ENCODE data around the gene CHI3L1.

The CHI3L1 gene

DNA sequence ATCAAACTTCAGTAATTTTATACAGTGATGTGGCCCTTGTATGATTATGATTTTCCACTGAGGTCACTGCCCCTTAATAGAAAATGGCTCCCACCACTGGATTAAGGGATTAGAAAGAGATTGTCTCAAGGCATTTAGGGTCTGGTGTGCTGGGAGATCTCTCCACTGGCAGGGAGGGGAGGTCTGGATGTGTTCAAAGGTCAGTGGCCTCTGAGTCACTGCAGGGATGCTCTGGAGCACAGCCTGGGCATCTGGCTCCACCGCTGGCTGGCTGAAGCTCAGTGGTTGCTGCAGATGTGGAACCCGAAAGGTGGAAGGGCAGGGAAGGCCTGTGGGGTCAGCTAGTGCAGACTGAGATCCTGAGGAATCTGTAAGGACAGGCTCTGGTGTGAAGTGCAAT, 18.3 kb upstream of the CHI3L1 start:
- DNase-seq (ENCODE audit: low spot score) = no peak

DNA sequence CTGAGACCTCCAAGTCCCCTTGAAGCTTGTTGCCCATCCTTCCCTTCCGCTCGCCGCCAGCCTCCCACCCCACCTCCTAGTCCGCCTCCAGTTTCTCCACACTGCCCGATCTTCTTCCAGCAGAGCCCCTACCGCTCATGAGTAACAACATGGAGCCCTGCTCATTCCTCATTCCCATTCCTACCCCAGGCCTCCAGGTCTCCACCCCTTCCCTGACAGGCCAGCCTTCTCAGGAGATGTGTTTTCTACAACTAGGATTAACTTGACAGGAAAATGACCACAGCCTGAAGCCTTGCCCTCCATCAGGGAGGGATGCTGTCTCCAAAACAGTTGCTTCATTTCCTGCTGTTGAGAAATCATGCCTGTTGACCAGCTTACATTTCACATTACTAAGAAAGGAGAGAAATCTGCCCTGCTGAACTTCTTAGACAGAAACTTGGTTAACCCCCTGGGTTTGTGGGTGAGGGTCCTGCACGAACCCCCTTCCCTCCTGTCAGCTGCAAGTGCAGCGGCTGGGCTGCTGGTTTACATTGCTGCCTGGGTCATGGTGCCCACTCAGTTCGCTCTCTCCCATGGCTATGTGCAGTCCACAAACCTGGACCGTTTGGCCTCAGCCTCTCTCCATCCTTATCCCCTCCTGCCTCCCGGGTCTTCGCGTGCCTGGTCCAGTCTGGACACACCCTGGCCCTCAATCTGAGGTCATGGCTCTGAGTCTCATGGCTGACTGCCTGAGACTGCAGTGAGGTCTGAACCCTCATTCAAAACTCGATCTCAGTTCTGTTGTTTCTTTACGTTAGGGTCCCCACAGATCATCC, 16.1 kb upstream of the CHI3L1 start:
- DNase-seq (ENCODE audit: low spot score) = peak; percentile 68

DNA sequence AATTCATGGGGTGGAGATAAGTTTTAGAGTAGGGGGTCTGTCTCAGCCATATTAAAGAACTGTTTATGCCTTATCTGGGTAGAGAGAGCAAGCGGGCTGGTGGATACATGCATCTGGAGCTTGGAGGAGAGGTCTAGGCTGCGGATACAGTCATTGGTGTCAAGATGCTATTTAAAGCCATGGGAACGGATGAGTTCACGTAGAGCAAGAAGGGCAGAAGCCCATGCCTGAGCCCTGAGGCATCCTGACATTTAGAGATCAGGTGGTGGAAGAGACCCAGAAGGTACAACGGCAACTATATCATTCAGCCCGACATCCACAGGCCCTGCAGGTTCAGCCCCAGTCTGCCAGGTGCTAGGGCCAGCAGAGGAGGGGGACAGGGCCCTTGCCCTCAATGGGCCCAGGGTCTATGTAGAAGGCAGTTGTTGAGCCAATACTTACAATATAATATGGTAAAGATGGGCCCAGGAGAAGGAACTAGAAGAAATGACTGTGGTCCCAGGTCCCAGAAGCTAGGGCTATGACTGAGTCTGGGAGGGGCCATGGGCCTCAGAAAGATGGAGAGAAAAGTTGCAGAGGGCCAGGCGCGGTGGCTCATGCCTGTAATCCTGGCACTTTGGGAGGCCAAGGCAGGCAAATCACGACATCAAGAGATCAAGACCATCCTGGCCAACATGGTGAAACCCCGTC, 15.2 kb upstream of the CHI3L1 start:
- no peak for DNase-seq (ENCODE audit: low spot score)

DNA sequence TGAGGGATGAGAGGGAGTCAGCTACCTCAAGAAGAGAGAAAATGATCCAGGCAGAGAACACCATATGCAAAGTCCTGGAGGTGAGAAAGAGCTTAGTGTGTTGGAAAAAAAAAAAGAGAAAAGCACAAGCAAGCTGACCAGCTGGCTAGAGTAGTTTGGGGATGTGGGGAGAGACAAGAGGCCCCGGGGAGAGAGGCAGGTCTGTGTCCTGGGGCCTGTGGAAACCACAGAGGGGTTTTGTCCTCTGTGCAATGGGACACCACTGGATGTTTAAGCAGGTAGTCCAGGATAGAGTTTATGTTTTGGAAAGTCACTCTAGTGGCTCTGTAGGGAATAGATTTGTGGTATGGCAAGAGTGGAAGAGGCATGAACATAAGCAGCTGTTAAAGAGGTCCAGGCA, 14.4 kb upstream of the CHI3L1 start:
- no peak for DNase-seq (ENCODE audit: low spot score)

DNA sequence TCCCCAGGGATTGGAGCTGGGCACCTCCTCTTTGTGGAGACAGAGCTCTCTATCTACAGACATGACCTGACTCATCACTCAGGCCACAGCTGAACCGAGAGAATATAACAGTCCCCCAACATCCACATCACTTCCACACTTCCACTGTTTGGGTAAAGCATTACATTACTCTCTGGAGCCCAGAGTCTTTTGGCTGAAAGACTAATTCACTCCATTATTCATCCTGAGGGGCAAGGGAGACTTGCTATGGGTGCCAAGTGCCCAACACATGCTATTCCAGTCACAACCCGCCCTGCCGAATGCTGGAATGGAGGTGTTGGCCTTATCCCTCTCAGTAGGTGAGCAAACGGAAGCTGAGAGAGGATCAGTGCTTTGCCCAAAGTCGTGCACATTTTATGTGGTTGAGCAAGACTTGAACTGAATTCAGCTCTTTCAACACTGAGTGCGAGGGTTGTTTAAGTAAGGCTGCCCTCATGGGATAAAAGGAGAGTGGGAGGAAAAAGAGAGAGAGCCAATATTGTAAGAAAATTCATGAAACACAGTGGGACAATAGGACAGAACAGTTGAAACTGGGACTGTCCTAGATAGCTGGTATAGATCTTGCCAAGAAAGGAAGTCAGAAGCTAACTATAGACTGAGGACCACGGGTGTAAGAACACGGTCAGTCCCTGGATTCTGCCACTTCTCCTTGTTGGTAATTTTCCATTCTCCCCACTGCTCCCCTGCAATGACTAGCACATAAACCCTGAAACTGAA, 13.5 kb upstream of the CHI3L1 start:
- DNase-seq (ENCODE audit: low spot score) = peak; percentile 43

DNA sequence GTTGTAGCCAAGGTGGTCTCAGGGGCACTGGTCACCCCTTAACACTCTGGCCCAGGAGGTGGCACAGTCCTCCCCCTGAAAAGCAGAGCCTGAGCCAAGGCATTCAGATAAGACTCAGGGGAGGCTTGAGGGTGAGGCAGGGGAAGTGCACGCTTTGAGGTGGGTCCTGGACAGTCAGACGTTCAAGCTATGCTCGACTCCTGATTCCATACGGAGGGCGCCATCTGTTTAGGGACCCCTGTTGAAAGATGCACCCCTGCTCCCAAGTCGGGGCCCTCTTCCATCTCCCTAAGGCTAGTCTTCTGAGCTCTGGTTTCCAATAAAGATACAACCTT, 12.9 kb upstream of the CHI3L1 start:
- DNase-seq (ENCODE audit: low spot score) = no peak

- DNase-seq (ENCODE audit: low spot score) = no peak
Measured at GRCh38 chr1:203199002-203199401, 12.5 kb upstream of the CHI3L1 start.

GRCh38 chr1:203197625-203198024, 11.1 kb upstream of the CHI3L1 start:
- peak; percentile 71 for DNase-seq (ENCODE audit: low spot score)

- DNase-seq (ENCODE audit: low spot score) = no peak
Measured at GRCh38 chr1:203196371-203196770, 9.9 kb upstream of the CHI3L1 start.

DNA sequence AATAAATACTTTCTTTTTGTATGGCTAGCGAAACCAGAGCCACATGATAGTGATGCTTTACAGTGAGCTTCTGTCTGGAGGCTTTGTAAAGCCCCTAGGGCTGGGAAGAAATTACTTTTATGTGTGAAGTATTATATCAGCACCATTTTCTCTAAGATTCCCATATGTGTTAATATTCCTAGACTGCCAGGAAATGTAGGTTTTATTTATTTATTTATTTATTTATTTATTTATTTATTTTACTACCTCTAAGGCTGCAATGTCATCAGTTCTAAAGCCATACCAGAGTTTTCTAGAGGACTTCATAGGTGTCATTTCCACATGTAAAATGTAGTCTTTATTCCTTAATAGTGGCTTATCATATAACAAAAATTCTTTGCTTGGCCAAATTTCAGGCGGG, 4.4 kb upstream of the CHI3L1 start:
- DNase-seq (ENCODE audit: low spot score) = no peak

GRCh38 chr1:203189951-203190352, 3.4 kb upstream of the CHI3L1 start:
- no peak for DNase-seq (ENCODE audit: low spot score)

DNA sequence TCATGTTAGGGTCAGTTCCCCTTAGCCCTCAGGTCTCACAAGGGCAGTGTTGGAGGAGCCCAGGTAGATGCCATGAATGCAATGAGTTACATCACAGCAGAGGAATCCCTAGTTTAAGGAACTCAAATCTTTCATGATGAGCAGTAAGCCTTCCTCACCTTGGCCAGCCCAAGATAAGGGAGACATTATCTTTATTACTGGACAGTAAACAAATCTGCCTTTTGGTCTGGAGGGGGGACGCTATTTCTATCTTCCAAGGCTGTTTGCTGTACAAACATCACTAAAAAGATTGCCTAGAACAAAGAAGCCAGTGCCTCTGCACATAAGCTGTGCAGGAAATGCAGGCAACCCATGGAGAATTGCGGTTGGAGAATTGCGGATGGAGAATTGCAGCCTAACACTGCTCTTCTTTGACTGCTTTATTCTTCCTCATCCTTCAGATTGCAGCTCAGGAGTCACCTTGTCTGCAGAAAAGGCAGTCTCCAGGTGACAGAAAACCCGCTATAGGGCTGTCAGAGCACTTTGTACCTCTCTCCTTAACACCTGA, 2.3 kb upstream of the CHI3L1 start:
- no peak for DNase-seq (ENCODE audit: low spot score)

- no peak for DNase-seq (ENCODE audit: low spot score)
Measured at GRCh38 chr1:203187689-203188264, 1.3 kb upstream of the CHI3L1 start.

DNA sequence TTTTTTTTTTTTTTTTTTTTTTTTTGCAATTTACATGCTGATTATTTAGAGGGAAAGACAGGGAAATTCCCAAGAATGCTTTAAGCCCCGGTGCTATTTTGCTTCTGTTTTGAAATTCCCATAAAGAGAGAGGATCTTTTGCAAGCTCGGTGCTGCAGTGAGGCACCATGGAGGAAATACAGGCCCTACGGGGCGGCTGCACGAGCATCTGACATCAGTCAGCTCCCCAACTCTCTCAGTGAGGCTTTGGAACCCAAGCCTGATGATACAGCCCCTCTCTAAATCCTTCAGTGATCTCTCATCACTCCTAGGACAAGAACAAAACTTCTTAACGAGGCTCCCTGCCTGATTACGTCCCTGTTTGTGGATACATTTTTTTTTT, 791 bp upstream of the CHI3L1 start:
- DNase-seq (ENCODE audit: low spot score) = no peak

- DNase-seq (ENCODE audit: low spot score) = no peak
Measured at GRCh38 chr1:203186091-203186445, 436 bp downstream of the CHI3L1 start.

- DNase-seq (ENCODE audit: low spot score) = no peak
Measured at GRCh38 chr1:203185585-203185984, 919 bp downstream of the CHI3L1 start.

GRCh38 chr1:203185061-203185461, 1.4 kb downstream of the CHI3L1 start:
- DNase-seq (ENCODE audit: low spot score) = no peak

- no peak for DNase-seq (ENCODE audit: low spot score)
Measured at GRCh38 chr1:203184467-203184866, 2.0 kb downstream of the CHI3L1 start.

DNA sequence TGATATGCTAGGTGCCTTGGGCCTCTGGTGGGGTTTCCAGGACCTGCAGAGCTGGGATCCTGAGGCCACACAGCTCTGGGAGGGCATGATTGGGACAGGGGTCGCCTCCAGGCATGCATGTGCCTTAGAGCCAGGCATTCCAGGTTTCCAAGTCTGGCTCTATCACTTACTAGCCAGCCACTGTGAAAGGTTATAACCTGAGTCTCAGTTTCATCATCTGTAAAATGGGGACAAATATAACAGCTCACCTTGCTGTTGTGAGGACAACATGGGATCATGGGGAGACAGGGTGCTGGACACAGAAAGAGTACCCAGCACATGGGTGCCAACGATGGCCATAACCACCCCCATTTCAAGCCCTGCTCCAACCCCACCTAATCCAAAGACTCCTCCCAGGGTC, 2.7 kb downstream of the CHI3L1 start:
- no peak for DNase-seq (ENCODE audit: low spot score)

DNA sequence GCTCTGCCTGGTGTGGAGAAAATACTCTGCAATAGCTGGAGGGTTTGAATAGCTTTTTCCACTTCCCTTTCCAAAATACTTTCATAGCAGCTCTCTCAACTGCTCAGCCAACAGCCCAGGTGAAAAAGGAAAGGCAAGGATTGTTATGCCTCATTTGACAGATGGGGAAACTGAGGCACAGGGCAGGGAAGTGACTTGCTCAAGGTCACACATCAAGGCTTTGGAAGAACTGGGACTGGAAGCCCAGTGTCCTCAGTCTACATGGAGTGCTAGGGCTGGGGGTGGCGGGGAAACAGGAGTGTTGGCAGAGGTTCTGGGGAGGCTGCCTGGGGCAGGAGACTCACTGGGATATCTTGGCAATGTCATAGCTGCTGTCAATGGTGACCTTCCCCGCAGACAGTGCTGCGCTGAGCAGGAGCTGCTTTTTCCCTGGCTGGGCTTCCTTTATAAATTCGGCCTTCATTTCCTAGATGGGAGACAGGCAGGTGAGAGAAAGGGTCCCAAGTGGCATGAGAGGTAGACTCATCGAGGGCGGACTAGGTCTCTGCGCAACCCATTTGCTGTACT, 4.0 kb downstream of the CHI3L1 start:
- no peak for DNase-seq (ENCODE audit: low spot score)

DNA sequence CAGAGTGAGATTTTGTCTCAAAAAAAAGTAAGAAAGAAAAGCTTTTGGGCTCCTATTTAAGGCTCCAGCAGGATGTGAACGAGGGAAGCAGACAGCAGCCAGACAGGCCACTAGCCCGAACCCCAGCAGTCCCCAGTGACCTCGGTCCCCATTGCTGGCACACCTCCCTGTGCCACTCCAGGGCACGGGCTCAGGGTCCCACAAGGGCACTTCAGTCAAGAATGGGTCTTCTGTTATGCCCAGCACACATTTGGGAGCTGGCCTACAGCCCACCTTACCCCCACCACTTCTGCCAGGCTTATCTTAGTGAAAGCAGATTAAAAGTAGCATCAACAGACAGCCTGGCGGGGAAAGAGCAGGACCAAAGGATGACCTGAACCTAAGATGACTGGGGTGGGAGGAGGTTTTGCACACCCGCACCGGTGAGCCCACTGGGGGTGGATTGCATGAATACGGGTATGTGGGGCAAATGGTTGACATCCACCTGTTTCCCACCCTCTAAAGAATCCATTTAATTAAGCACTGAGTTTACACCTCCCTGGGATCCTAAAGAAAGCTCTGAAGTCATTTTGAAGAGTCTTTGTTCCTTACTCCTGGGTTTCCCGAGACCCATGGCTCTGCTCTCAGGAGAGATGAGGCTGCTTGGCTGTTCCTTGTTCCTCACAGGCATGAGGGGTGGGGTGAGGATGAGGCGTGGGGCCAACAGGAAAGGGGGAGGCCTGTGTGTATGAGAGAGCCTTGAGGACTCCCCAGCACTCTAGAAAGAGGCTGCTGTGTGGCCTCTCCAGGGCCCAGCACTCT, 4.7 kb downstream of the CHI3L1 start:
- DNase-seq (ENCODE audit: low spot score) = no peak
